Astrocyte (in vitro differentiated cells and primary cell): ENCODE measurements around the gene PTPRM. TPM values are rescaled to one million over a fixed set of nuclear protein-coding genes. Genes with fewer than 3 reads are reported as not detected.
A peak's percentile ranks its signal among the peaks of the same experiment; 100 is the strongest.

Experiments
- DNase-seq: peaks from one replicate; pipeline ENCODE4 v3.0.0-alpha.2; 2010; ENCODE audit warnings: low read depth
- FAIRE-seq: peaks from 2 replicates; lab custom pipeline; 2011; peaks lifted over from hg19 to GRCh38; lab: Jason Lieb, UNC
- H2AFZ ChIP-seq: 2 replicates; pipeline ENCODE4 v1.6.0; 2012; ENCODE audit warnings: low read depth, low read length, inconsistent platforms
- H3K27ac ChIP-seq: 2 replicates; pipeline ENCODE4 v1.5.1; 2011; ENCODE audit warnings: low read depth, low read length, inconsistent platforms
- H3K27me3 ChIP-seq: 2 replicates; pipeline ENCODE4 v1.6.0; 2011; ENCODE audit warnings: low read length, inconsistent platforms; ENCODE audit not compliant: insufficient read depth
- H3K36me3 ChIP-seq: 2 replicates; pipeline ENCODE4 v1.5.1; 2011; ENCODE audit warnings: low read length, inconsistent platforms; ENCODE audit not compliant: insufficient read depth
- H3K4me1 ChIP-seq: 2 replicates; pipeline ENCODE4 v1.5.1; 2011; ENCODE audit warnings: low read length, inconsistent platforms; ENCODE audit not compliant: insufficient read depth
- H3K4me2 ChIP-seq: 2 replicates; pipeline ENCODE4 v1.6.0; 2012; ENCODE audit warnings: low read length, inconsistent platforms
- H3K4me3 ChIP-seq: 2 replicates; pipeline ENCODE4 v1.5.1; 2011; ENCODE audit warnings: low read depth, mild to moderate bottlenecking, low read length, inconsistent platforms; ENCODE audit not compliant: insufficient read depth
- H3K79me2 ChIP-seq: 2 replicates; pipeline ENCODE4 v1.6.0; 2012; ENCODE audit warnings: mild to moderate bottlenecking, low read length, inconsistent platforms; ENCODE audit not compliant: insufficient read depth
- H3K9ac ChIP-seq: 2 replicates; pipeline ENCODE4 v1.6.0; 2012; ENCODE audit warnings: mild to moderate bottlenecking, low read length, inconsistent platforms
- H3K9me3 ChIP-seq: 2 replicates; pipeline ENCODE4 v1.5.1; 2012; ENCODE audit warnings: low read depth, mild to moderate bottlenecking, low read length, inconsistent platforms; ENCODE audit not compliant: insufficient read depth
- H4K20me1 ChIP-seq: 2 replicates; pipeline ENCODE4 v1.6.0; 2012; ENCODE audit warnings: low read length, inconsistent platforms; ENCODE audit not compliant: insufficient read depth
- H3K27ac Mint-ChIP-seq: one replicate; pipeline ENCODE4 v1.8.0; 2021; ENCODE audit warnings: mild to moderate bottlenecking, mixed read lengths; ENCODE audit not compliant: unreplicated experiment
- H3K27me3 Mint-ChIP-seq: one replicate; pipeline ENCODE4 v1.8.0; 2021; ENCODE audit warnings: low read depth, mixed read lengths; ENCODE audit not compliant: unreplicated experiment
- H3K36me3 Mint-ChIP-seq: one replicate; pipeline ENCODE4 v1.8.0; 2021; ENCODE audit warnings: low read depth, mixed read lengths; ENCODE audit not compliant: unreplicated experiment
- H3K4me1 Mint-ChIP-seq: one replicate; pipeline ENCODE4 v1.8.0; 2021; ENCODE audit warnings: low read depth, mixed read lengths; ENCODE audit not compliant: unreplicated experiment
- H3K4me3 Mint-ChIP-seq: one replicate; pipeline ENCODE4 v1.8.0; 2021; ENCODE audit warnings: mild to moderate bottlenecking, moderate library complexity, mixed read lengths; ENCODE audit not compliant: unreplicated experiment
- H3K9me3 Mint-ChIP-seq: one replicate; pipeline ENCODE4 v1.8.0; 2021; ENCODE audit warnings: mild to moderate bottlenecking, mixed read lengths; ENCODE audit not compliant: unreplicated experiment
- EZH2 ChIP-seq: IDR thresholded peaks from 2 replicates; pipeline ENCODE4 v1.6.1; 2012; ENCODE audit warnings: mild to moderate bottlenecking, low read length, inconsistent platforms; ENCODE audit not compliant: insufficient read depth
- total RNA-seq: library from RNA; stranded (reverse); gene quantifications from 2 replicates; pipeline ENCODE4 v1.2.1, GENCODE V29; 2021
- TF ChIP-seq, protein P1 (sequence below): IDR thresholded peaks from 2 replicates; pipeline ENCODE4 v1.5.1; 2011; ENCODE audit warnings: low read depth, mild to moderate bottlenecking, inconsistent platforms, low read length, moderate library complexity; ENCODE audit not compliant: insufficient read depth

Gene PTPRM
- total RNA-seq, 1 donor from 2014 or later, result 59.6 TPM

- H4K20me1 ChIP-seq, result no peaks in the 10 kb centered on the region
- H3K79me2 ChIP-seq, result peaks cover 75% of the 10 kb centered on the region
- no peaks in the 10 kb centered on the region for H3K36me3 ChIP-seq
- peaks cover 2% of the 10 kb centered on the region for H3K36me3 Mint-ChIP-seq
- no peak overlapping the region for H2AFZ ChIP-seq
- H3K27ac ChIP-seq, result peak overlapping the region; percentile 73
- H3K9ac ChIP-seq, result peak overlapping the region; percentile 67
- H3K4me1 Mint-ChIP-seq, result peaks cover 34% of the 10 kb centered on the region
- H3K4me3 Mint-ChIP-seq, result peak overlapping the region; percentile 35
- no peak overlapping the region for H3K27ac Mint-ChIP-seq
- TF ChIP-seq, protein P1, sequence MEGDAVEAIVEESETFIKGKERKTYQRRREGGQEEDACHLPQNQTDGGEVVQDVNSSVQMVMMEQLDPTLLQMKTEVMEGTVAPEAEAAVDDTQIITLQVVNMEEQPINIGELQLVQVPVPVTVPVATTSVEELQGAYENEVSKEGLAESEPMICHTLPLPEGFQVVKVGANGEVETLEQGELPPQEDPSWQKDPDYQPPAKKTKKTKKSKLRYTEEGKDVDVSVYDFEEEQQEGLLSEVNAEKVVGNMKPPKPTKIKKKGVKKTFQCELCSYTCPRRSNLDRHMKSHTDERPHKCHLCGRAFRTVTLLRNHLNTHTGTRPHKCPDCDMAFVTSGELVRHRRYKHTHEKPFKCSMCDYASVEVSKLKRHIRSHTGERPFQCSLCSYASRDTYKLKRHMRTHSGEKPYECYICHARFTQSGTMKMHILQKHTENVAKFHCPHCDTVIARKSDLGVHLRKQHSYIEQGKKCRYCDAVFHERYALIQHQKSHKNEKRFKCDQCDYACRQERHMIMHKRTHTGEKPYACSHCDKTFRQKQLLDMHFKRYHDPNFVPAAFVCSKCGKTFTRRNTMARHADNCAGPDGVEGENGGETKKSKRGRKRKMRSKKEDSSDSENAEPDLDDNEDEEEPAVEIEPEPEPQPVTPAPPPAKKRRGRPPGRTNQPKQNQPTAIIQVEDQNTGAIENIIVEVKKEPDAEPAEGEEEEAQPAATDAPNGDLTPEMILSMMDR, result no peak
- TF ChIP-seq EZH2, result no peak
- H3K4me1 ChIP-seq, result peaks cover 29% of the 10 kb centered on the region
- no peak for DNase-seq
- H3K27me3 Mint-ChIP-seq, result no peaks in the 10 kb centered on the region
- FAIRE-seq, result no peak
- H3K4me3 ChIP-seq, result peak overlapping the region; percentile 6
- H3K9me3 Mint-ChIP-seq, result no peaks in the 10 kb centered on the region
- no peaks in the 10 kb centered on the region for H3K27me3 ChIP-seq
- peak overlapping the region; percentile 70 for H3K4me2 ChIP-seq
- no peaks in the 10 kb centered on the region for H3K9me3 ChIP-seq
These were observed 40.5 kb downstream of the PTPRM start for GRCh38 chr18:7607540-7608173.

DNA sequence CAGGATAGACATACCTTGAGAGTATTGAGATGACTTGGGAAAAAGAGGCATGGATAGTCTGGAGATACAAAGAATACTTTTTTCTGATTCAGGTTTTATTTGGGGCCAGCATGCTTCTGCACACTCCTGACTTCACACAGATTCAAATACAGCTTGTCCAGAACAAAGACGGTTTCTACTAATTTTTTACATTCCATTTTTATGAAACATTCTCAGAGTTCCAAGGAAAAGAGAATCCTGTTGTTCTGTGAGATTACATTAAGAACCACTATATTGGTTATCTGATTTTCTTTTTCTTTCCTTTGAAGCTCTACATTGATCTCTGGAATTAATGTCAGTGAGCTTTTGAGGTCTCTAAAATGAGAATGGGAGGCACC, 41.0 kb downstream of the PTPRM start:
- Histone ChIP-seq H3K9ac (peak overlapping the region; percentile 67), H3K36me3 (no peaks in the 10 kb centered on the region), H3K79me2 (peaks cover 78% of the 10 kb centered on the region), H4K20me1 (no peaks in the 10 kb centered on the region), H2AFZ (no peak overlapping the region), H3K4me1 (peaks cover 29% of the 10 kb centered on the region), H3K27ac (peak overlapping the region; percentile 73), H3K27me3 (no peaks in the 10 kb centered on the region), H3K9me3 (no peaks in the 10 kb centered on the region), H3K4me3 (peak overlapping the region; percentile 6), H3K4me2 (peak overlapping the region; percentile 70)
- H3K27ac Mint-ChIP-seq, result peak overlapping the region; percentile 65
- peaks cover 33% of the 10 kb centered on the region for H3K4me1 Mint-ChIP-seq
- H3K27me3 Mint-ChIP-seq, result no peaks in the 10 kb centered on the region
- H3K9me3 Mint-ChIP-seq, result no peaks in the 10 kb centered on the region
- peak; percentile 61 for DNase-seq
- peaks cover 2% of the 10 kb centered on the region for H3K36me3 Mint-ChIP-seq
- peak; percentile 52 for FAIRE-seq
- H3K4me3 Mint-ChIP-seq, result no peak overlapping the region
- TF ChIP-seq, protein P1, result no peak
- no peak for TF ChIP-seq EZH2

- H3K4me1 ChIP-seq, result peaks cover 29% of the 10 kb centered on the region
- peak overlapping the region; percentile 70 for H3K4me2 ChIP-seq
- peak overlapping the region; percentile 67 for H3K9ac ChIP-seq
- DNase-seq (peak; percentile 56), FAIRE-seq (peak; percentile 77)
- H3K27ac Mint-ChIP-seq, result peak overlapping the region; percentile 65
- no peaks in the 10 kb centered on the region for H3K27me3 Mint-ChIP-seq
- peak overlapping the region; percentile 73 for H3K27ac ChIP-seq
- no peaks in the 10 kb centered on the region for H3K9me3 ChIP-seq
- H3K36me3 Mint-ChIP-seq, result peaks cover 3% of the 10 kb centered on the region
- peaks cover 31% of the 10 kb centered on the region for H3K4me1 Mint-ChIP-seq
- no peak for TF ChIP-seq EZH2
- TF ChIP-seq, protein P1, result no peak
- no peaks in the 10 kb centered on the region for H3K36me3 ChIP-seq
- H3K4me3 Mint-ChIP-seq, result no peak overlapping the region
- no peaks in the 10 kb centered on the region for H4K20me1 ChIP-seq
- H3K9me3 Mint-ChIP-seq, result no peaks in the 10 kb centered on the region
- H3K27me3 ChIP-seq, result no peaks in the 10 kb centered on the region
- H3K4me3 ChIP-seq, result peak overlapping the region; percentile 5
- no peak overlapping the region for H2AFZ ChIP-seq
- peaks cover 72% of the 10 kb centered on the region for H3K79me2 ChIP-seq
These were observed 41.7 kb downstream of the PTPRM start for GRCh38 chr18:7608781-7609201.
